ENCODE results near the gene KRT36. TPM values are rescaled to one million over a fixed set of nuclear protein-coding genes. Genes with fewer than 3 reads are reported as not detected.
A peak's percentile ranks its signal among the peaks of the same experiment; 100 is the strongest.

Gene KRT36
- total RNA-seq, 1 experiment from 2014 or later, result not detected

- no peak overlapping the region for H3K4me3 ChIP-seq
- H3K27ac ChIP-seq, result no peak overlapping the region
- no peaks in the 10 kb centered on the region for H3K9me3 ChIP-seq (replicated peaks)
- H3K27me3 ChIP-seq (replicated peaks), result no peaks in the 10 kb centered on the region
- H3K4me1 ChIP-seq (replicated peaks), result no peaks in the 10 kb centered on the region
- H3K36me3 ChIP-seq, result no peaks in the 10 kb centered on the region
- no peak for DNase-seq (ENCODE audit: low read depth in 1 of 2, low spot score in 2 of 2)
These were observed 5.5 kb downstream of the KRT36 start for GRCh38 chr17:41483991-41484826.

- no peaks in the 10 kb centered on the region for H3K36me3 ChIP-seq
- H3K27ac ChIP-seq, result no peak overlapping the region
- no peaks in the 10 kb centered on the region for H3K4me1 ChIP-seq (replicated peaks)
- H3K4me3 ChIP-seq, result no peak overlapping the region
- no peaks in the 10 kb centered on the region for H3K9me3 ChIP-seq (replicated peaks)
- DNase-seq (ENCODE audit: low read depth in 1 of 2, low spot score in 2 of 2), result no peak
- no peaks in the 10 kb centered on the region for H3K27me3 ChIP-seq (replicated peaks)
These were observed 6.2 kb downstream of the KRT36 start for GRCh38 chr17:41483531-41483930.

GRCh38 chr17:41481036-41481435 is 8.7 kb downstream of the KRT36 start, which contains the start of gene KRT35:
Gene KRT35 (minus strand): TSS chr17:41481151. CDS start chr17:41481097, 54 bp downstream.
- Histone ChIP-seq H3K4me3 (no peak within 1 kb of the TSS), H3K9me3 (replicated peaks) (no peaks in the 10 kb centered on the region), H3K27ac (no peak within 1 kb of the TSS), H3K27me3 (replicated peaks) (no peaks in the 10 kb centered on the region), H3K36me3 (no peaks in the 10 kb centered on the region), H3K4me1 (replicated peaks) (no peaks in the 10 kb centered on the region)
- DNase-seq (ENCODE audit: low read depth in 1 of 2, low spot score in 2 of 2), result no peak

- no peak for DNase-seq (ENCODE audit: low read depth in 1 of 2, low spot score in 2 of 2)
- no peak overlapping the region for H3K4me3 ChIP-seq
- H3K27ac ChIP-seq, result no peak overlapping the region
- no peaks in the 10 kb centered on the region for H3K4me1 ChIP-seq (replicated peaks)
- H3K27me3 ChIP-seq (replicated peaks), result no peaks in the 10 kb centered on the region
- no peaks in the 10 kb centered on the region for H3K9me3 ChIP-seq (replicated peaks)
- H3K36me3 ChIP-seq, result no peaks in the 10 kb centered on the region
These were observed 9.1 kb downstream of the KRT36 start for GRCh38 chr17:41480581-41480980.

GRCh38 chr17:41480136-41480535 is 9.6 kb downstream of the KRT36 start:
- H3K4me1 ChIP-seq (replicated peaks), result no peaks in the 10 kb centered on the region
- H3K27me3 ChIP-seq (replicated peaks), result no peaks in the 10 kb centered on the region
- no peaks in the 10 kb centered on the region for H3K9me3 ChIP-seq (replicated peaks)
- H3K4me3 ChIP-seq, result no peak overlapping the region
- H3K27ac ChIP-seq, result no peak overlapping the region
- no peaks in the 10 kb centered on the region for H3K36me3 ChIP-seq
- no peak for DNase-seq (ENCODE audit: low read depth in 1 of 2, low spot score in 2 of 2)

- Histone ChIP-seq H3K36me3 (no peaks in the 10 kb centered on the region), H3K27me3 (replicated peaks) (no peaks in the 10 kb centered on the region), H3K27ac (no peak overlapping the region), H3K4me3 (no peak overlapping the region), H3K4me1 (replicated peaks) (no peaks in the 10 kb centered on the region), H3K9me3 (replicated peaks) (no peaks in the 10 kb centered on the region)
- no peak for DNase-seq (ENCODE audit: low read depth in 1 of 2, low spot score in 2 of 2)
These were observed 11.5 kb downstream of the KRT36 start for GRCh38 chr17:41478237-41478636.

- DNase-seq (ENCODE audit: low read depth in 1 of 2, low spot score in 2 of 2), result no peak
- Histone ChIP-seq H3K27ac (no peak overlapping the region), H3K4me1 (replicated peaks) (no peaks in the 10 kb centered on the region), H3K4me3 (no peak overlapping the region), H3K27me3 (replicated peaks) (no peaks in the 10 kb centered on the region), H3K9me3 (replicated peaks) (no peaks in the 10 kb centered on the region), H3K36me3 (no peaks in the 10 kb centered on the region)
These were observed 12.6 kb downstream of the KRT36 start for GRCh38 chr17:41476866-41477815.

GRCh38 chr17:41475421-41475820 is 14.3 kb downstream of the KRT36 start:
- Histone ChIP-seq H3K4me1 (replicated peaks) (no peaks in the 10 kb centered on the region), H3K27ac (no peak overlapping the region), H3K9me3 (replicated peaks) (no peaks in the 10 kb centered on the region; the same call in 1 of the 2 replicates), H3K36me3 (no peaks in the 10 kb centered on the region), H3K4me3 (no peak overlapping the region), H3K27me3 (replicated peaks) (no peaks in the 10 kb centered on the region)
- DNase-seq (ENCODE audit: low read depth in 1 of 2, low spot score in 2 of 2), result no peak

GRCh38 chr17:41474863-41475262 is 14.8 kb downstream of the KRT36 start:
- no peak overlapping the region for H3K4me3 ChIP-seq
- no peaks in the 10 kb centered on the region for H3K36me3 ChIP-seq
- H3K4me1 ChIP-seq (replicated peaks), result no peaks in the 10 kb centered on the region
- no peaks in the 10 kb centered on the region for H3K27me3 ChIP-seq (replicated peaks)
- no peak overlapping the region for H3K27ac ChIP-seq
- no peaks in the 10 kb centered on the region; the same call in 1 of the 2 replicates for H3K9me3 ChIP-seq (replicated peaks)
- no peak for DNase-seq (ENCODE audit: low read depth in 1 of 2, low spot score in 2 of 2)

GRCh38 chr17:41468346-41468745 is 21.4 kb downstream of the KRT36 start:
- Histone ChIP-seq H3K9me3 (replicated peaks) (no peaks in the 10 kb centered on the region; the same call in 1 of the 2 replicates), H3K4me1 (replicated peaks) (no peaks in the 10 kb centered on the region; the same call in 1 of the 2 replicates), H3K4me3 (no peak overlapping the region), H3K36me3 (no peaks in the 10 kb centered on the region), H3K27me3 (replicated peaks) (no peaks in the 10 kb centered on the region), H3K27ac (no peak overlapping the region)
- no peak for DNase-seq (ENCODE audit: low read depth in 1 of 2, low spot score in 2 of 2)

- no peak for DNase-seq (ENCODE audit: low read depth in 1 of 2, low spot score in 2 of 2)
- no peak overlapping the region for H3K27ac ChIP-seq
- no peaks in the 10 kb centered on the region for H3K36me3 ChIP-seq
- H3K4me3 ChIP-seq, result no peak overlapping the region
- no peaks in the 10 kb centered on the region; the same call in 1 of the 2 replicates for H3K4me1 ChIP-seq (replicated peaks)
- H3K9me3 ChIP-seq (replicated peaks), result no peaks in the 10 kb centered on the region; the same call in 1 of the 2 replicates
- H3K27me3 ChIP-seq (replicated peaks), result no peaks in the 10 kb centered on the region
These were observed 22.1 kb downstream of the KRT36 start for GRCh38 chr17:41467561-41467960.

- H3K4me1 ChIP-seq (replicated peaks), result no peaks in the 10 kb centered on the region; the same call in 1 of the 2 replicates
- no peak for DNase-seq (ENCODE audit: low read depth in 1 of 2, low spot score in 2 of 2)
- H3K36me3 ChIP-seq, result no peaks in the 10 kb centered on the region
- H3K9me3 ChIP-seq (replicated peaks), result no peaks in the 10 kb centered on the region; the same call in 1 of the 2 replicates
- no peak within 1 kb of the TSS for H3K27ac ChIP-seq
- no peaks in the 10 kb centered on the region for H3K27me3 ChIP-seq (replicated peaks)
- H3K4me3 ChIP-seq, result no peak within 1 kb of the TSS
These were observed 22.7 kb downstream of the KRT36 start, which contains the start of gene KRT32 for GRCh38 chr17:41466988-41467387. Gene KRT32 (minus strand): TSS chr17:41467386. CDS start chr17:41467325, 61 bp downstream.

- no peaks in the 10 kb centered on the region; the same call in 1 of the 2 replicates for H3K4me1 ChIP-seq (replicated peaks)
- no peak overlapping the region for H3K4me3 ChIP-seq
- H3K27ac ChIP-seq, result no peak overlapping the region
- no peaks in the 10 kb centered on the region for H3K36me3 ChIP-seq
- H3K9me3 ChIP-seq (replicated peaks), result no peaks in the 10 kb centered on the region
- DNase-seq (ENCODE audit: low read depth in 1 of 2, low spot score in 2 of 2), result peak in 1 of 2 experiments; percentile 31
- no peaks in the 10 kb centered on the region for H3K27me3 ChIP-seq (replicated peaks)
These were observed 25.0 kb downstream of the KRT36 start for GRCh38 chr17:41464682-41465081.

Data from SJSA1 (cell line).